Breast epithelium (tissue), 4 donors: Measurements from ENCODE around the gene FOXO3B. TPM values are rescaled to one million over a fixed set of nuclear protein-coding genes. Genes with fewer than 3 reads are reported as not detected.
"Not testable (repeated sequence)": the region's sequence is repeated elsewhere in the genome, so short reads cannot be mapped to it uniquely, and the experiment has no call there.

Source experiments
- DNase-seq, 2 donors: peaks; one replicate each; pipeline ENCODE4 v3.0.0-alpha.2; 2019; ENCODE audit warnings: low spot score in 2 of 2
- H3K27ac ChIP-seq, 2 donors: fragments of 200-600 bp; sonication (generic) in 1 of 2; one replicate each; pipeline ENCODE4 v1.5.1; 2016 to 2019; ENCODE audit warnings: mild to moderate bottlenecking in 1 of 2
- H3K27me3 ChIP-seq, 2 donors: fragments of 200-600 bp; sonication (generic) in 1 of 2; one replicate each; pipeline versions ENCODE4 v1.5.1 to v1.6.0; 2017 to 2019; ENCODE audit warnings: control low read depth in 1 of 2, mild to moderate bottlenecking in 1 of 2
- H3K36me3 ChIP-seq: fragments of 200-600 bp; one replicate; pipeline ENCODE4 v1.5.1; 2019
- H3K4me1 ChIP-seq, 2 donors: fragments of 200-600 bp; sonication (generic); one replicate each; pipeline ENCODE4 v1.5.1; 2016 to 2019; ENCODE audit warnings: control low read depth in 1 of 2
- H3K4me3 ChIP-seq, 3 donors: fragments of 200-600 bp; sonication (generic); 1 replicate in 2 of 3; 2 replicates in 1 of 3; pipeline ENCODE4 v1.5.1; 2016 to 2019; ENCODE audit warnings: mild to moderate bottlenecking in 3 of 3, moderate library complexity in 2 of 3
- H3K9me3 ChIP-seq, 2 donors: fragments of 200-600 bp; sonication (generic) in 1 of 2; one replicate each; pipeline ENCODE4 v1.5.1; 2016 to 2019; ENCODE audit warnings: control low read depth in 1 of 2
- CTCF ChIP-seq, 3 donors: fragments of 450-650 bp; IDR thresholded peaks; one replicate each; pipeline ENCODE4 v1.5.1; 2016 to 2017; ENCODE audit warnings: antibody characterized with exemption in 3 of 3, mild to moderate bottlenecking in 3 of 3, moderate library complexity in 3 of 3
- POLR2AphosphoS5 ChIP-seq, 3 donors: sonication (generic); formaldehyde crosslinking; IDR thresholded peaks; one replicate each; pipeline ENCODE4 v1.6.1; 2017; ENCODE audit warnings: antibody characterized with exemption in 3 of 3
- intact Hi-C: fragments of 100-400 bp; cut with DNase I; formaldehyde crosslinking; loops from one replicate; pipeline ENCODE4 v1.15.1; 2023; ENCODE audit warnings: low total_unique reads
- total RNA-seq, 3 donors: library from RNA; depleted of rRNA; stranded (reverse); fragments of >200 nt; gene quantifications; one replicate each; pipeline ENCODE4 v1.1.0, GENCODE V29; 2016

The FOXO3B gene
- 10 to 100 TPM in 1 of 3 donors, 1 to 10 TPM in 2; 4.6 to 13.9 (median 8.2) TPM for total RNA-seq

GRCh38 chr17:18681767-18682571 lies at the start of gene FOXO3B:
Gene FOXO3B, minus strand, starts transcription at chr17:18682314. Its CDS starts 663 bp downstream, at chr17:18681651.
- peak in 1 of 3 donors; percentile 19 for TF ChIP-seq POLR2AphosphoS5 (IDR thresholded peaks at IDR 0.05)
- H3K4me1 ChIP-seq, intact Hi-C loops, H3K36me3 ChIP-seq, H3K27me3 ChIP-seq, H3K9me3 ChIP-seq: not testable (repeated sequence)
- H3K4me3 ChIP-seq: peak within 1 kb of the TSS; percentile 44 to 75 (median 57)
- H3K27ac ChIP-seq: peak within 1 kb of the TSS in 1 of 2 donors; percentile 68
- peak in 1 of 2 donors; percentile 83 for DNase-seq

GRCh38 chr17:18723509-18723908 lies 41.4 kb upstream of the FOXO3B start:
- DNase-seq, H3K4me1 ChIP-seq, H3K27me3 ChIP-seq, H3K36me3 ChIP-seq, H3K27ac ChIP-seq, H3K9me3 ChIP-seq, H3K4me3 ChIP-seq, intact Hi-C loops: not testable (repeated sequence)

DNA sequence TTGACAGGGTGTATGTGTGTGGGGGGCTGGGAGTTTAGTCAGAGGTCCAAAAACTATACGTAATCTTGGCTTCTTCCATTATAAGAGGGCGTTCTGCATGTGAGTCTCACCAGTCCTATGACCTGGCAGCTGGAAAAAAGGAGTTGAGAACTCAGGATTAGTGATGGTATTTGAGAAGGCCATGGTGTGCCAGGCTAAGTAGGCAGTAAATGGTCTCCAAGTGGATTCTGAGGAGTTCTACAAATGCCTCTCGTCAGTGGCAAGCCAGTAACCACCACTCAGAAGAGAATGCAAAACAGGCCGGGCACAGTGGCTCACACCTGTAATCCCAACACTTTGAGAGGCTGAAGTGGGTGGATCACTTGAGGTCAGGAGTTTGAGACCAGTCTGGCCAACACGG lies 40.5 kb upstream of the FOXO3B start:
- H3K27ac ChIP-seq, H3K36me3 ChIP-seq, intact Hi-C loops, H3K4me3 ChIP-seq, H3K27me3 ChIP-seq, H3K4me1 ChIP-seq, H3K9me3 ChIP-seq, DNase-seq: not testable (repeated sequence)

- H3K4me3 ChIP-seq, H3K9me3 ChIP-seq, H3K36me3 ChIP-seq, H3K27me3 ChIP-seq, intact Hi-C loops, H3K4me1 ChIP-seq, DNase-seq, H3K27ac ChIP-seq: not testable (repeated sequence)
Observed at GRCh38 chr17:18721775-18722547, 39.8 kb upstream of the FOXO3B start.

GRCh38 chr17:18719428-18720110 lies 37.5 kb upstream of the FOXO3B start:
- DNase-seq, H3K4me1 ChIP-seq, H3K36me3 ChIP-seq, H3K27me3 ChIP-seq, intact Hi-C loops, H3K4me3 ChIP-seq, H3K9me3 ChIP-seq: not testable (repeated sequence)
- H3K27ac ChIP-seq: peak overlapping the region in 1 of 2 donors; percentile 71

- H3K27me3 ChIP-seq, intact Hi-C loops, H3K4me1 ChIP-seq, H3K9me3 ChIP-seq, H3K36me3 ChIP-seq, H3K4me3 ChIP-seq: not testable (repeated sequence)
- peak in 1 of 2 donors; percentile 23 for DNase-seq
- peak overlapping the region; percentile 71 to 74 for H3K27ac ChIP-seq
Observed at GRCh38 chr17:18718643-18719427, 36.7 kb upstream of the FOXO3B start.

GRCh38 chr17:18712354-18712999 lies 30.4 kb upstream of the FOXO3B start:
- H3K4me3 ChIP-seq, H3K36me3 ChIP-seq, H3K9me3 ChIP-seq, H3K27me3 ChIP-seq, H3K4me1 ChIP-seq, intact Hi-C loops, H3K27ac ChIP-seq: not testable (repeated sequence)
- DNase-seq: peak; percentile 56 to 61
- peak; percentile 18 to 37 (median 28) for TF ChIP-seq CTCF (IDR thresholded peaks at IDR 0.05)

DNA sequence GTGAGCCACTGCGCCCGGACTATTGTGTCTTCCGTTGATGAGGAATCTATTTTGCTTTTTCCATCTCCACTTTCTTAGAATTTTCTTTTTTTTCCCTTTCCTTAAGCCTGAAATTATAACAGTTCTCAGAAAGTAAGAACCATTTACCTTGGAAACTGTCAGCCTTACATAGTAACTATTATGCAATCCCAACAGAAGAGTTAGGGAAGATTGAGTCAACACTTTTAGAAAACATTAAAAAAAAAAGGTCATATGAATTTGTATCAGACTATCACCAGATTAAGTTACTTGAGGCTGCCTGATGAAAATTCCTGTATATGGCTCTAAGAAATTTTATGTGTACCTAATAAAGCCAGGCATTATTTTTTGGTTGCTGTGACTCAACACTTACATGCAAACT lies 26.1 kb upstream of the FOXO3B start:
- H3K9me3 ChIP-seq, intact Hi-C loops, DNase-seq, H3K27me3 ChIP-seq, H3K36me3 ChIP-seq, H3K27ac ChIP-seq, H3K4me1 ChIP-seq, H3K4me3 ChIP-seq: not testable (repeated sequence)

DNA sequence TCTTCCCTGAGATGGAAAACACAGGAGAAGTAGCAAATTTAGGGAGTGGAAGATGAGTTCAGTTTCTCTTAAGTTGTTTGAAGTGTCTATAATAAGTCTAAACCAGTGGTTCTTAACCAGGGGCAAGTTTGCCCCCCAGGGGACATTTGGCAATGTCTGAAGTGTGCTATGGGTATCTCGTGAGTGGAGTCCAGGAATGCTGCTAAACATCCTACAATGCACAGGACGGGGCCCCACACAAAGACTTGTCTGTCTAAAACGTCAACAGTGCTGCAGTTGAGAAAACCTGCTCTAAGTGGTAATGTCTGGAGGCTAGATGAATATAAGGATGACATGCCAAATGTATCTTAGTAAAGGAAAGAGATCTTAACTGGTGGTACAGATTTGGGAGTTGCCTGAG lies 23.8 kb upstream of the FOXO3B start:
- H3K9me3 ChIP-seq, H3K36me3 ChIP-seq, H3K4me1 ChIP-seq, H3K4me3 ChIP-seq, H3K27ac ChIP-seq, intact Hi-C loops, H3K27me3 ChIP-seq, DNase-seq: not testable (repeated sequence)

GRCh38 chr17:18698473-18699103 lies 16.5 kb upstream of the FOXO3B start:
- H3K4me1 ChIP-seq, H3K27ac ChIP-seq, DNase-seq, intact Hi-C loops, H3K27me3 ChIP-seq, H3K36me3 ChIP-seq, H3K9me3 ChIP-seq: not testable (repeated sequence)
- H3K4me3 ChIP-seq: peak overlapping the region; percentile 49 to 74 (median 57)
